HG03280 (cell line): ENCODE results near the gene PNLDC1.
"Not testable (repeated sequence)": the region's sequence is repeated elsewhere in the genome, so short reads cannot be mapped to it uniquely, and the experiment has no call there.

Experiments
- ATAC-seq: cut with Tn5 transposase; IDR thresholded peaks from one replicate; pipeline ENCODE4 v1.9.1; 2021; ENCODE audit warnings: mild to moderate bottlenecking, moderate library complexity; ENCODE audit not compliant: unreplicated experiment

PNLDC1 gene

GRCh38 chr6:159817951-159818739 lies 18.1 kb downstream of the PNLDC1 start:
- no peak for ATAC-seq

GRCh38 chr6:159819098-159819497 lies 19.0 kb downstream of the PNLDC1 start:
- no peak for ATAC-seq

GRCh38 chr6:159819932-159820640 lies 20.0 kb downstream of the PNLDC1 start:
- no peak for ATAC-seq

GRCh38 chr6:159821122-159821521 lies 21.0 kb downstream of the PNLDC1 start:
- ATAC-seq: no peak

- no peak for ATAC-seq
Observed at GRCh38 chr6:159821726-159822125, 21.6 kb downstream of the PNLDC1 start.

- no peak for ATAC-seq
Observed at GRCh38 chr6:159823953-159824352, 23.9 kb downstream of the PNLDC1 start.

- not testable (repeated sequence) for ATAC-seq
Observed at GRCh38 chr6:159824690-159825089, 24.6 kb downstream of the PNLDC1 start.

- no peak for ATAC-seq
Observed at GRCh38 chr6:159826004-159826403, 25.9 kb downstream of the PNLDC1 start.

GRCh38 chr6:159826968-159827647 lies 27.0 kb downstream of the PNLDC1 start:
- ATAC-seq: no peak

- ATAC-seq: no peak
Observed at GRCh38 chr6:159828074-159828473, 28.0 kb downstream of the PNLDC1 start.

GRCh38 chr6:159829526-159829925 lies 29.4 kb downstream of the PNLDC1 start:
- ATAC-seq: no peak

GRCh38 chr6:159830501-159831372 lies 30.7 kb downstream of the PNLDC1 start:
- no peak for ATAC-seq

- ATAC-seq: no peak
Observed at GRCh38 chr6:159831373-159831679, 31.2 kb downstream of the PNLDC1 start.

- ATAC-seq: no peak
Observed at GRCh38 chr6:159832946-159833345, 32.9 kb downstream of the PNLDC1 start.

GRCh38 chr6:159833556-159833955 lies 33.5 kb downstream of the PNLDC1 start:
- no peak for ATAC-seq

GRCh38 chr6:159833997-159834603 lies 34.0 kb downstream of the PNLDC1 start:
- no peak for ATAC-seq

GRCh38 chr6:159836718-159837490 lies 36.8 kb downstream of the PNLDC1 start:
- no peak for ATAC-seq

GRCh38 chr6:159837511-159837910 lies 37.4 kb downstream of the PNLDC1 start:
- ATAC-seq: no peak

GRCh38 chr6:159838020-159838744 lies 38.1 kb downstream of the PNLDC1 start:
- no peak for ATAC-seq
